Adrenal gland (tissue), 12 donors: ENCODE measurements around the gene GRID1. TPM values are rescaled to one million over a fixed set of nuclear protein-coding genes. Genes with fewer than 3 reads are reported as not detected.

Experiments
- DNase-seq, 7 donors: peaks; one replicate each; pipeline ENCODE4 v3.0.0-alpha.2; 2019 to 2020
- H3K27ac ChIP-seq, 5 donors: fragments of 200-600 bp; sonication (generic) in 4 of 5; 1 replicate in 3 of 5; 2 replicates in 2 of 5; pipeline versions ENCODE4 v1.5.1 to v1.8.0; 2016 to 2020; ENCODE audit warnings: mild to moderate bottlenecking in 1 of 5
- H3K27me3 ChIP-seq: fragments of 200-600 bp; 2 replicates; pipeline ENCODE4 v1.8.0; 2021
- H3K36me3 ChIP-seq, 2 donors: fragments of 200-600 bp; replicated peaks in 1 of 2; 1 replicate in 1 of 2; 2 replicates in 1 of 2; pipeline versions ENCODE4 v1.5.1 to v1.8.0; 2018 to 2022
- H3K4me1 ChIP-seq, 2 donors: fragments of 200-600 bp; replicated peaks in 1 of 2; 1 replicate in 1 of 2; 2 replicates in 1 of 2; pipeline versions ENCODE4 v1.5.1 to v1.8.0; 2018 to 2021
- H3K4me3 ChIP-seq, 4 donors: fragments of 200-600 bp; sonication (generic) in 3 of 4; one replicate each; pipeline ENCODE4 v1.5.1; 2016 to 2018
- H3K9me3 ChIP-seq, 3 donors: fragments of 200-600 bp; sonication (generic) in 1 of 3; replicated peaks in 1 of 3; 1 replicate in 2 of 3; 2 replicates in 1 of 3; pipeline versions ENCODE4 v1.5.1 to v1.8.0; 2016 to 2021
- POLR2A ChIP-seq, 2 donors: fragments of 450-650 bp; IDR thresholded peaks; one replicate each; pipeline ENCODE4 v1.6.1; 2017; ENCODE audit warnings: antibody characterized with exemption in 2 of 2, mild to moderate bottlenecking in 2 of 2, moderate library complexity in 1 of 2
- WGBS, 4 donors: extraction: QIAGEN DNeasy Blood & Tissue Kit in 2 of 4; methylation state at CpG; one replicate each; pipeline versions ENCODE4 v1.1.5 to v1.1.7; 2013 to 2017; 5-methylcytosine and 5-hydroxymethylcytosine counted together
- intact Hi-C, 2 donors: fragments of 100-400 bp; cut with DNase I; formaldehyde crosslinking; loops; one replicate each; pipeline versions ENCODE4 v1.14.1 to v1.15.0; 2022 to 2023
- polyA plus RNA-seq, 3 donors: library from polyadenylated mRNA; stranded (reverse); fragments of 200-250 nt in 2 of 3; fragments of 350-450 nt in 1 of 3; fragmentation: Illumina TruSeq in 1 of 3; extraction: RNeasy Lipid Tissue Mini Kit (QIAGEN cat#74804) in 1 of 3; gene quantifications; one replicate each; pipeline ENCODE4 v1.2.3, GENCODE V29; 2013 to 2014
- total RNA-seq, 9 donors: library from RNA; depleted of rRNA in 4 of 9; stranded (reverse); fragments of >200 nt in 4 of 9; fragments of 120-200 nt in 1 of 9; fragmentation: NEBNext Ultra II Directional in 1 of 9; extraction: Animal tissue kit (Norgen Biotek cat#: 25700) in 1 of 9; gene quantifications; one replicate each; pipeline versions ENCODE4 v1.1.0 to v1.2.4, GENCODE V29; 2013 to 2023
- TF ChIP-seq, protein P1 (sequence below), 6 experiments: fragments of 450-650 bp in 4 of 6; fragments of 200-600 bp in 2 of 6; sonication (generic) in 1 of 6; IDR thresholded peaks; 1 replicate in 5 of 6; 2 replicates in 1 of 6; pipeline versions ENCODE4 v1.5.1 to v1.8.0; 2016 to 2021; ENCODE audit warnings: antibody characterized with exemption in 6 of 6, mild to moderate bottlenecking in 2 of 6, moderate library complexity in 1 of 6
- donor health status: healthy with polysubstance abuse.
- donor health status: Bipolar disorder and iron deficiency.
- donor health status: DM: yes; HTN: yes; CAD: no.
- donor health status: DM: no; HTN: no; CAD: no.
- donor health status: DM: no; HTN: no; CAD: no.
- donor health status: DM: yes; HTN: yes; CAD: no.

The GRID1 gene
- total and polyA plus RNA-seq, 12 donors: 2.2 to 8.0 (median 4.1) TPM

GRCh38 chr10:86167121-86167761 is 199.4 kb downstream of the GRID1 start:
- H3K36me3 ChIP-seq: no peaks in the 10 kb centered on the region
- no peak overlapping the region for H3K4me3 ChIP-seq
- H3K27me3 ChIP-seq: no peaks in the 10 kb centered on the region
- H3K27ac ChIP-seq: no peak overlapping the region
- TF ChIP-seq, protein P1, sequence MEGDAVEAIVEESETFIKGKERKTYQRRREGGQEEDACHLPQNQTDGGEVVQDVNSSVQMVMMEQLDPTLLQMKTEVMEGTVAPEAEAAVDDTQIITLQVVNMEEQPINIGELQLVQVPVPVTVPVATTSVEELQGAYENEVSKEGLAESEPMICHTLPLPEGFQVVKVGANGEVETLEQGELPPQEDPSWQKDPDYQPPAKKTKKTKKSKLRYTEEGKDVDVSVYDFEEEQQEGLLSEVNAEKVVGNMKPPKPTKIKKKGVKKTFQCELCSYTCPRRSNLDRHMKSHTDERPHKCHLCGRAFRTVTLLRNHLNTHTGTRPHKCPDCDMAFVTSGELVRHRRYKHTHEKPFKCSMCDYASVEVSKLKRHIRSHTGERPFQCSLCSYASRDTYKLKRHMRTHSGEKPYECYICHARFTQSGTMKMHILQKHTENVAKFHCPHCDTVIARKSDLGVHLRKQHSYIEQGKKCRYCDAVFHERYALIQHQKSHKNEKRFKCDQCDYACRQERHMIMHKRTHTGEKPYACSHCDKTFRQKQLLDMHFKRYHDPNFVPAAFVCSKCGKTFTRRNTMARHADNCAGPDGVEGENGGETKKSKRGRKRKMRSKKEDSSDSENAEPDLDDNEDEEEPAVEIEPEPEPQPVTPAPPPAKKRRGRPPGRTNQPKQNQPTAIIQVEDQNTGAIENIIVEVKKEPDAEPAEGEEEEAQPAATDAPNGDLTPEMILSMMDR (IDR thresholded peaks at IDR 0.05): no peak
- no peak for TF ChIP-seq POLR2A (IDR thresholded peaks at IDR 0.05)
- 86 to 100% (median 89%) methylated on average over 2 to 5 of the region's 5 CpGs for WGBS, 4 donors
- H3K9me3 ChIP-seq: no peaks in the 10 kb centered on the region
- no peaks in the 10 kb centered on the region for H3K4me1 ChIP-seq
- DNase-seq: no peak
- intact Hi-C loops: no loop called here

DNA sequence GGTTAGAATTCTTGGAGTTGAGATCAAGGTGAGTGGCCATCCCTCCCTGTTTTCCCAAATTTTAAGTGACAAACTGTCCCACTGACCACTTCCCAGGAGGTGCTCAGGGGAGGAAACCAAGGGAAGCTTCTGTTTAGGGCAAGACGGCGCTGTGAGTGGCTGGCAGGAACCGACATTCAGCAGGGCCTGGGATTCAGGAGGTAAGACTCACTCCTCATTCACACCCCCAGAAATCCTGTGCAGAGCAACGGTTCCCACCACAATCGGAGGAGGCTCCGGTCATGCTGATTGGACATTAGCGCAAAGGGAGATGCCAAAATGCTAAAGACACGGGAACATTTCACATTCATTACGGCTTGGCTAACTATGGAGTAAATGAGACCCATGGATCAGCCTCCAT is 200.9 kb downstream of the GRID1 start:
- Histone ChIP-seq H3K9me3 (no peaks in the 10 kb centered on the region), H3K27me3 (no peaks in the 10 kb centered on the region), H3K4me1 (no peaks in the 10 kb centered on the region), H3K4me3 (no peak overlapping the region), H3K36me3 (no peaks in the 10 kb centered on the region), H3K27ac (no peak overlapping the region)
- 95 to 100% (median 96%) methylated on average over 5 to 9 of the region's 9 CpGs for WGBS, 4 donors
- intact Hi-C loops: no loop called here
- TF ChIP-seq POLR2A (IDR thresholded peaks at IDR 0.05): no peak
- TF ChIP-seq, protein P1 (IDR thresholded peaks at IDR 0.05): no peak
- DNase-seq: no peak

DNA sequence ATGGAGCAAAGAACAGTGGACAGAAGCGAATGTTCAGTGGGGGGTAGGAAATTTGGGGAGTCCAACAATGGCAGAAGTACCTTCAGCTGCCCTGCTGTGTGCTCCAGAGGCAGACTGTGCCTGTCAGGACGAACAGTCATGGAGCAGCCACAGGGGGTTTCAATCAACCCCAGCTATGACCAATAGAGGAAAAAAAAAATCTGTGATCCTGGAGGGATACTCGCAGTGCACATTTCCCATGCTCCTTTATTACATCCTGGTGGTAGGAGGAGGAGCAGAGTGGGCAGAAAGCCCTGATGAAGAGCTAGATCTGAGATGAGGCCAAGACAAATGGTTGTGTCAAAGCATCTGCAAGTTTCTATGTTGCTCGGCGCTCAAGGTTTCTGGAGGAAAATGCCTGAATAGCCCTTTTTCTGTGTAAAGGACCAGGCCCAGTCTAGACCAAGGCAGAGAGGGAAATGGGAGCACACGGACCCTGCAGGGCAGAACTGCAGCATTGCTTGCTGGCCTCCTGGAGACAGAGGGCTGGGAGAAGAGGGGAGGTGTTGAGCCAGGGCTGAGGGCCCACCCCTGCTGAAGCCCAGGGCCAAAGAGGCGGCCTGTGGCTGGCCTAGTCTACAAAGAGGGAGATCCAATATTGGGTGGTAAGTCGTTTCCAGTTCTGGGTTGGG is 201.5 kb downstream of the GRID1 start:
- Histone ChIP-seq H3K9me3 (no peaks in the 10 kb centered on the region), H3K27me3 (no peaks in the 10 kb centered on the region), H3K4me3 (no peak overlapping the region), H3K36me3 (no peaks in the 10 kb centered on the region), H3K4me1 (no peaks in the 10 kb centered on the region), H3K27ac (no peak overlapping the region)
- 88 to 89% (median 88%) methylated on average over 8 of the region's 8 CpGs for WGBS, 4 donors
- no peak for DNase-seq
- intact Hi-C loops: no loop called here
- no peak for TF ChIP-seq POLR2A (IDR thresholded peaks at IDR 0.05)
- TF ChIP-seq, protein P1 (IDR thresholded peaks at IDR 0.05): no peak

- no peaks in the 10 kb centered on the region for H3K36me3 ChIP-seq
- H3K4me3 ChIP-seq: no peak overlapping the region
- TF ChIP-seq, protein P1 (IDR thresholded peaks at IDR 0.05): no peak
- TF ChIP-seq POLR2A (IDR thresholded peaks at IDR 0.05): no peak
- H3K4me1 ChIP-seq: no peaks in the 10 kb centered on the region
- intact Hi-C loops: no loop called here
- no peak for DNase-seq
- WGBS, 4 donors: 87 to 96% (median 94%) methylated on average over 6 of the region's 6 CpGs
- H3K9me3 ChIP-seq: no peaks in the 10 kb centered on the region
- H3K27me3 ChIP-seq: no peaks in the 10 kb centered on the region
- H3K27ac ChIP-seq: no peak overlapping the region
Measured at GRCh38 chr10:86164174-86164774, 202.3 kb downstream of the GRID1 start.
